HepG2 (cell line): ENCODE measurements around the gene DNM3. TPM values are rescaled to one million over a fixed set of nuclear protein-coding genes. Genes with fewer than 3 reads are reported as not detected.

Experiments used
- GABPA ChIP-seq, 2 experiments: IDR thresholded peaks; 2 replicates each; pipeline ENCODE4 v1.6.1; 2011 to 2016; ENCODE audit warnings: low read depth in 2 of 2, low read length in 1 of 2, missing biosample characterization in 1 of 2, missing genetic modification characterization in 1 of 2
- KAT2B ChIP-seq: fragments of 150-350 bp; IDR thresholded peaks from 2 replicates; pipeline ENCODE4 v1.6.1; 2014; ENCODE audit warnings: low read depth, low read length, borderline replicate concordance
- KLF16 ChIP-seq, 2 experiments: sonication (generic) in 1 of 2; formaldehyde crosslinking in 1 of 2; IDR thresholded peaks; 2 replicates each; pipeline versions ENCODE4 v1.6.1 to v1.8.0; 2016 to 2023; ENCODE audit warnings: missing genetic modification reagents in 2 of 2, missing compliant biosample characterization in 1 of 2
- NFIB ChIP-seq: sonication (generic); formaldehyde crosslinking; IDR thresholded peaks from 2 replicates; pipeline ENCODE4 v1.9.0; 2021; ENCODE audit warnings: missing genetic modification reagents, mild to moderate bottlenecking, borderline replicate concordance
- NFRKB ChIP-seq: fragments of 450-650 bp; IDR thresholded peaks from 2 replicates; pipeline ENCODE4 v1.6.1; 2017
- RFX5 ChIP-seq: IDR thresholded peaks from 2 replicates; pipeline ENCODE4 v1.6.1; 2011; ENCODE audit warnings: low read depth, low read length, improper control_type of control experiment
- TEAD3 ChIP-seq: optimal IDR thresholded peaks from 2 replicates; pipeline ENCODE3; 2016; ENCODE audit warnings: borderline replicate concordance
- ZFYVE20 ChIP-seq: sonication (generic); formaldehyde crosslinking; IDR thresholded peaks from 2 replicates; pipeline ENCODE4 v1.8.0; 2023; ENCODE audit warnings: low read depth, mild to moderate bottlenecking, moderate library complexity, missing genetic modification reagents, borderline replicate concordance
- polyA plus RNA-seq, 8 experiments: library from polyadenylated mRNA; depleted of rRNA in 3 of 8; stranded (reverse) in 7 of 8; unstranded in 1 of 8; fragments of >200 nt; fragmentation: Illumina TruSeq in 4 of 8; extraction: Trizol in 4 of 8; gene quantifications; 2 replicates each; pipeline versions ENCODE4 v1.2.1 to v1.2.3, GENCODE V29; 2011 to 2016; ENCODE audit warnings: low read depth in 4 of 8, missing spikeins in 1 of 8, mixed read lengths in 1 of 8; ENCODE audit not compliant: insufficient read depth in 1 of 8
- total RNA-seq, 5 experiments: library from RNA; depleted of rRNA; stranded (reverse); fragments of >200 nt; fragmentation: Illumina TruSeq; extraction: Trizol; gene quantifications; 2 replicates each; pipeline ENCODE4 v1.2.3, GENCODE V29; 2016; ENCODE audit warnings: low read depth in 1 of 5
- TF ChIP-seq, protein P1 (sequence below): sonication (generic); formaldehyde crosslinking; IDR thresholded peaks from 2 replicates; pipeline ENCODE4 v1.8.1; 2022; ENCODE audit warnings: mild to moderate bottlenecking, missing genetic modification reagents
- TF ChIP-seq, protein P2 (sequence below): sonication (generic); formaldehyde crosslinking; IDR thresholded peaks from 2 replicates; pipeline ENCODE4 v1.4.0; 2020; ENCODE audit warnings: low read depth, mild to moderate bottlenecking, missing genetic modification reagents
- TF ChIP-seq, protein P3 (sequence below): IDR thresholded peaks from 2 replicates; pipeline ENCODE4 v1.6.1; 2016; ENCODE audit warnings: low read depth, missing genetic modification reagents, missing compliant biosample characterization
- TF ChIP-seq, protein P4 (sequence below): sonication (generic); formaldehyde crosslinking; IDR thresholded peaks from 2 replicates; pipeline ENCODE4 v1.5.1; 2020; ENCODE audit warnings: missing genetic modification reagents, mild to moderate bottlenecking, borderline replicate concordance
- TF ChIP-seq, protein P5 (sequence below): sonication (generic); formaldehyde crosslinking; IDR thresholded peaks from 2 replicates; pipeline ENCODE4 v1.4.0; 2020; ENCODE audit warnings: missing genetic modification reagents, borderline replicate concordance
- TF ChIP-seq, protein P6 (sequence below): sonication (generic); formaldehyde crosslinking; IDR thresholded peaks from 2 replicates; pipeline ENCODE4 v1.5.0; 2020; ENCODE audit warnings: missing genetic modification reagents, mild to moderate bottlenecking, borderline replicate concordance
- TF ChIP-seq, protein P7 (sequence below): sonication (generic); formaldehyde crosslinking; IDR thresholded peaks from 2 replicates; pipeline ENCODE4 v1.9.0; 2021; ENCODE audit warnings: missing genetic modification reagents, borderline replicate concordance

Gene DNM3
- total and polyA plus RNA-seq, 2 of the 13 experiments (the other 11 are each of a cell fraction or from before 2014, with no cell fraction given), result 0.05 TPM; not detected in 1

DNA sequence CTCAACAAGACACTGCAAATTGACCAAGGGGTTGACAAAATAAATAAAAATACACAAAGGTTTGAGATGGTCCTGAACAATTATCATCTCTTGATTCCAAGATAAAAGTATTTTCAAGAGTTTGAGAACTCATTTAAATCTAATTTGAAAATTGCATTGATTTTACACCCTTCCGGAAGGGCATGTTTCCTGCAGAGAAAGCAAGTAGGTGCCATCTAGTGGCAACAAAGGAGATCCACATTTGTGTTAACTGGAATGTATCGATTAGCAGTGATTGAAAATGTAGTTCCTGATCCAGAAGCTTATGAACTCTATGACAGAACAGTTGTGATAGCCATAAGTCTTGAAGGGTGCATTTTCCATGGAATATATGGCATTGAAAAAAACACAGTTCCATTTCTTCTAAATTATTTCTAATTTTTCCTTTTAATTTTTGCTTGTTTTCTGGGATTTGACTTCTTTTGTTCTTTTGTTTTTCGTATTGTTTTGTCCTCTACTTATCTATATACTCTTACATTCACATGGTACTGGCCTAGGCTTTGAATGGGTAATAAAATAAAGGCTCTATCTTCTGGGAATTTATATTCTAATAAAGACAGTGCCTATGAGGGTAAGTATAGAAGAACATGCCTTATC is 143.7 kb downstream of the DNM3 start (continued):
- TF ChIP-seq, protein P1, sequence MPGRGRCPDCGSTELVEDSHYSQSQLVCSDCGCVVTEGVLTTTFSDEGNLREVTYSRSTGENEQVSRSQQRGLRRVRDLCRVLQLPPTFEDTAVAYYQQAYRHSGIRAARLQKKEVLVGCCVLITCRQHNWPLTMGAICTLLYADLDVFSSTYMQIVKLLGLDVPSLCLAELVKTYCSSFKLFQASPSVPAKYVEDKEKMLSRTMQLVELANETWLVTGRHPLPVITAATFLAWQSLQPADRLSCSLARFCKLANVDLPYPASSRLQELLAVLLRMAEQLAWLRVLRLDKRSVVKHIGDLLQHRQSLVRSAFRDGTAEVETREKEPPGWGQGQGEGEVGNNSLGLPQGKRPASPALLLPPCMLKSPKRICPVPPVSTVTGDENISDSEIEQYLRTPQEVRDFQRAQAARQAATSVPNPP, result no peak
- TF ChIP-seq KLF16 (CRISPR knock-in tag; IDR thresholded peaks at IDR 0.05) (no peak), GABPA (IDR thresholded peaks at IDR 0.05; ENCODE audit: low read depth, low read length) (no peak), GABPA (CRISPR knock-in tag; IDR thresholded peaks at IDR 0.05; ENCODE audit: low read depth) (peak; percentile 37; the same call in 1 of the 2 replicates), KAT2B (peak; percentile 72; the same call in 1 of the 2 replicates), TEAD3 (peak; percentile 31), ZFYVE20 (CRISPR knock-in tag) (no peak), NFRKB (no peak), RFX5 (no peak), NFIB (CRISPR knock-in tag) (no peak)
- TF ChIP-seq, protein P2, sequence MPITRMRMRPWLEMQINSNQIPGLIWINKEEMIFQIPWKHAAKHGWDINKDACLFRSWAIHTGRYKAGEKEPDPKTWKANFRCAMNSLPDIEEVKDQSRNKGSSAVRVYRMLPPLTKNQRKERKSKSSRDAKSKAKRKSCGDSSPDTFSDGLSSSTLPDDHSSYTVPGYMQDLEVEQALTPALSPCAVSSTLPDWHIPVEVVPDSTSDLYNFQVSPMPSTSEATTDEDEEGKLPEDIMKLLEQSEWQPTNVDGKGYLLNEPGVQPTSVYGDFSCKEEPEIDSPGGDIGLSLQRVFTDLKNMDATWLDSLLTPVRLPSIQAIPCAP (CRISPR knock-in tag), result no peak
- TF ChIP-seq, protein P3, sequence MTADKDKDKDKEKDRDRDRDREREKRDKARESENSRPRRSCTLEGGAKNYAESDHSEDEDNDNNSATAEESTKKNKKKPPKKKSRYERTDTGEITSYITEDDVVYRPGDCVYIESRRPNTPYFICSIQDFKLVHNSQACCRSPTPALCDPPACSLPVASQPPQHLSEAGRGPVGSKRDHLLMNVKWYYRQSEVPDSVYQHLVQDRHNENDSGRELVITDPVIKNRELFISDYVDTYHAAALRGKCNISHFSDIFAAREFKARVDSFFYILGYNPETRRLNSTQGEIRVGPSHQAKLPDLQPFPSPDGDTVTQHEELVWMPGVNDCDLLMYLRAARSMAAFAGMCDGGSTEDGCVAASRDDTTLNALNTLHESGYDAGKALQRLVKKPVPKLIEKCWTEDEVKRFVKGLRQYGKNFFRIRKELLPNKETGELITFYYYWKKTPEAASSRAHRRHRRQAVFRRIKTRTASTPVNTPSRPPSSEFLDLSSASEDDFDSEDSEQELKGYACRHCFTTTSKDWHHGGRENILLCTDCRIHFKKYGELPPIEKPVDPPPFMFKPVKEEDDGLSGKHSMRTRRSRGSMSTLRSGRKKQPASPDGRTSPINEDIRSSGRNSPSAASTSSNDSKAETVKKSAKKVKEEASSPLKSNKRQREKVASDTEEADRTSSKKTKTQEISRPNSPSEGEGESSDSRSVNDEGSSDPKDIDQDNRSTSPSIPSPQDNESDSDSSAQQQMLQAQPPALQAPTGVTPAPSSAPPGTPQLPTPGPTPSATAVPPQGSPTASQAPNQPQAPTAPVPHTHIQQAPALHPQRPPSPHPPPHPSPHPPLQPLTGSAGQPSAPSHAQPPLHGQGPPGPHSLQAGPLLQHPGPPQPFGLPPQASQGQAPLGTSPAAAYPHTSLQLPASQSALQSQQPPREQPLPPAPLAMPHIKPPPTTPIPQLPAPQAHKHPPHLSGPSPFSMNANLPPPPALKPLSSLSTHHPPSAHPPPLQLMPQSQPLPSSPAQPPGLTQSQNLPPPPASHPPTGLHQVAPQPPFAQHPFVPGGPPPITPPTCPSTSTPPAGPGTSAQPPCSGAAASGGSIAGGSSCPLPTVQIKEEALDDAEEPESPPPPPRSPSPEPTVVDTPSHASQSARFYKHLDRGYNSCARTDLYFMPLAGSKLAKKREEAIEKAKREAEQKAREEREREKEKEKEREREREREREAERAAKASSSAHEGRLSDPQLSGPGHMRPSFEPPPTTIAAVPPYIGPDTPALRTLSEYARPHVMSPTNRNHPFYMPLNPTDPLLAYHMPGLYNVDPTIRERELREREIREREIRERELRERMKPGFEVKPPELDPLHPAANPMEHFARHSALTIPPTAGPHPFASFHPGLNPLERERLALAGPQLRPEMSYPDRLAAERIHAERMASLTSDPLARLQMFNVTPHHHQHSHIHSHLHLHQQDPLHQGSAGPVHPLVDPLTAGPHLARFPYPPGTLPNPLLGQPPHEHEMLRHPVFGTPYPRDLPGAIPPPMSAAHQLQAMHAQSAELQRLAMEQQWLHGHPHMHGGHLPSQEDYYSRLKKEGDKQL (CRISPR knock-in tag), result no peak
- TF ChIP-seq, protein P4, sequence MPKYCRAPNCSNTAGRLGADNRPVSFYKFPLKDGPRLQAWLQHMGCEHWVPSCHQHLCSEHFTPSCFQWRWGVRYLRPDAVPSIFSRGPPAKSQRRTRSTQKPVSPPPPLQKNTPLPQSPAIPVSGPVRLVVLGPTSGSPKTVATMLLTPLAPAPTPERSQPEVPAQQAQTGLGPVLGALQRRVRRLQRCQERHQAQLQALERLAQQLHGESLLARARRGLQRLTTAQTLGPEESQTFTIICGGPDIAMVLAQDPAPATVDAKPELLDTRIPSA (CRISPR knock-in tag), result no peak
- TF ChIP-seq, protein P5, sequence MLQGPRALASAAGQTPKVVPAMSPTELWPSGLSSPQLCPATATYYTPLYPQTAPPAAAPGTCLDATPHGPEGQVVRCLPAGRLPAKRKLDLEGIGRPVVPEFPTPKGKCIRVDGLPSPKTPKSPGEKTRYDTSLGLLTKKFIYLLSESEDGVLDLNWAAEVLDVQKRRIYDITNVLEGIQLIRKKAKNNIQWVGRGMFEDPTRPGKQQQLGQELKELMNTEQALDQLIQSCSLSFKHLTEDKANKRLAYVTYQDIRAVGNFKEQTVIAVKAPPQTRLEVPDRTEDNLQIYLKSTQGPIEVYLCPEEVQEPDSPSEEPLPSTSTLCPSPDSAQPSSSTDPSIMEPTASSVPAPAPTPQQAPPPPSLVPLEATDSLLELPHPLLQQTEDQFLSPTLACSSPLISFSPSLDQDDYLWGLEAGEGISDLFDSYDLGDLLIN (CRISPR knock-in tag), result no peak
- TF ChIP-seq, protein P6, sequence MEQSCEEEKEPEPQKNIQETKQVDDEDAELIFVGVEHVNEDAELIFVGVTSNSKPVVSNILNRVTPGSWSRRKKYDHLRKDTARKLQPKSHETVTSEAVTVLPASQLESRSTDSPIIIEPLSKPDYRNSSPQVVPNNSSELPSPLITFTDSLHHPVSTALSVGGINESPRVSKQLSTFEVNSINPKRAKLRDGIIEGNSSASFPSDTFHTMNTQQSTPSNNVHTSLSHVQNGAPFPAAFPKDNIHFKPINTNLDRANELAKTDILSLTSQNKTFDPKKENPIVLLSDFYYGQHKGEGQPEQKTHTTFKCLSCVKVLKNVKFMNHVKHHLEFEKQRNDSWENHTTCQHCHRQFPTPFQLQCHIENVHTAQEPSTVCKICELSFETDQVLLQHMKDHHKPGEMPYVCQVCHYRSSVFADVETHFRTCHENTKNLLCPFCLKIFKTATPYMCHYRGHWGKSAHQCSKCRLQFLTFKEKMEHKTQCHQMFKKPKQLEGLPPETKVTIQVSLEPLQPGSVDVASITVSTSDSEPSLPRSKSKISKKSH (CRISPR knock-in tag), result no peak
- TF ChIP-seq, protein P7, sequence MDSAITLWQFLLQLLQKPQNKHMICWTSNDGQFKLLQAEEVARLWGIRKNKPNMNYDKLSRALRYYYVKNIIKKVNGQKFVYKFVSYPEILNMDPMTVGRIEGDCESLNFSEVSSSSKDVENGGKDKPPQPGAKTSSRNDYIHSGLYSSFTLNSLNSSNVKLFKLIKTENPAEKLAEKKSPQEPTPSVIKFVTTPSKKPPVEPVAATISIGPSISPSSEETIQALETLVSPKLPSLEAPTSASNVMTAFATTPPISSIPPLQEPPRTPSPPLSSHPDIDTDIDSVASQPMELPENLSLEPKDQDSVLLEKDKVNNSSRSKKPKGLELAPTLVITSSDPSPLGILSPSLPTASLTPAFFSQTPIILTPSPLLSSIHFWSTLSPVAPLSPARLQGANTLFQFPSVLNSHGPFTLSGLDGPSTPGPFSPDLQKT, result no peak
